Adrenal gland (tissue), 5 donors: ENCODE results near the gene MIPOL1.

Experiments used
- POLR2A ChIP-seq, 2 donors: fragments of 450-650 bp; IDR thresholded peaks; one replicate each; pipeline ENCODE4 v1.6.1; 2017; ENCODE audit warnings: antibody characterized with exemption in 2 of 2, mild to moderate bottlenecking in 2 of 2, moderate library complexity in 1 of 2
- TF ChIP-seq, protein P1 (sequence below), 6 experiments: fragments of 450-650 bp in 4 of 6; fragments of 200-600 bp in 2 of 6; sonication (generic) in 1 of 6; IDR thresholded peaks; 1 replicate in 5 of 6; 2 replicates in 1 of 6; pipeline versions ENCODE4 v1.5.1 to v1.8.0; 2016 to 2021; ENCODE audit warnings: antibody characterized with exemption in 6 of 6, mild to moderate bottlenecking in 2 of 6, moderate library complexity in 1 of 6
- donor health status: DM: no; HTN: no; CAD: no.

DNA sequence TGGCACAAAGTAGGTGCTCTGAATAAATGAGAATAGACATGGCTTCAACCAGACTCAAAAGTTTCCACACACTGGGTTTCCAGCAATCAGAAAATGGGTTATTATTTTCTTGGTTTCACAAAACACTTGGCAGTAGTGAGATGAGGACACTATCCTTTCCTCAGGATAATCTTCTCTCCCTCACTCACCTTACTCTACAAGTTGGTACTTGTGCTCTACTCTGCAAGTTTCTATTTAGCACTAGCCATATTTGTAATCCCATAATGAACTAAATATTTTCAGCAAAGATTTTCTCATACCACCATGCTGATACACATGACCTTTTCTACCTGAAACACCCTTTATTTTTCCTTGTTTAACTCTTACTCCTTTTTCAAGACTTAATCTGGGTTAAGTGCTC, 259.6 kb downstream of the MIPOL1 start:
- TF ChIP-seq, protein P1, sequence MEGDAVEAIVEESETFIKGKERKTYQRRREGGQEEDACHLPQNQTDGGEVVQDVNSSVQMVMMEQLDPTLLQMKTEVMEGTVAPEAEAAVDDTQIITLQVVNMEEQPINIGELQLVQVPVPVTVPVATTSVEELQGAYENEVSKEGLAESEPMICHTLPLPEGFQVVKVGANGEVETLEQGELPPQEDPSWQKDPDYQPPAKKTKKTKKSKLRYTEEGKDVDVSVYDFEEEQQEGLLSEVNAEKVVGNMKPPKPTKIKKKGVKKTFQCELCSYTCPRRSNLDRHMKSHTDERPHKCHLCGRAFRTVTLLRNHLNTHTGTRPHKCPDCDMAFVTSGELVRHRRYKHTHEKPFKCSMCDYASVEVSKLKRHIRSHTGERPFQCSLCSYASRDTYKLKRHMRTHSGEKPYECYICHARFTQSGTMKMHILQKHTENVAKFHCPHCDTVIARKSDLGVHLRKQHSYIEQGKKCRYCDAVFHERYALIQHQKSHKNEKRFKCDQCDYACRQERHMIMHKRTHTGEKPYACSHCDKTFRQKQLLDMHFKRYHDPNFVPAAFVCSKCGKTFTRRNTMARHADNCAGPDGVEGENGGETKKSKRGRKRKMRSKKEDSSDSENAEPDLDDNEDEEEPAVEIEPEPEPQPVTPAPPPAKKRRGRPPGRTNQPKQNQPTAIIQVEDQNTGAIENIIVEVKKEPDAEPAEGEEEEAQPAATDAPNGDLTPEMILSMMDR (IDR thresholded peaks at IDR 0.05) = no peak
- no peak for TF ChIP-seq POLR2A (IDR thresholded peaks at IDR 0.05)
